ENCODE measurements around the gene GNG12. TPM values are rescaled to one million over a fixed set of nuclear protein-coding genes. Genes with fewer than 3 reads are reported as not detected.

GNG12 gene
- total RNA-seq, 1 experiment from 2014 or later, result 66.1 TPM

DNA sequence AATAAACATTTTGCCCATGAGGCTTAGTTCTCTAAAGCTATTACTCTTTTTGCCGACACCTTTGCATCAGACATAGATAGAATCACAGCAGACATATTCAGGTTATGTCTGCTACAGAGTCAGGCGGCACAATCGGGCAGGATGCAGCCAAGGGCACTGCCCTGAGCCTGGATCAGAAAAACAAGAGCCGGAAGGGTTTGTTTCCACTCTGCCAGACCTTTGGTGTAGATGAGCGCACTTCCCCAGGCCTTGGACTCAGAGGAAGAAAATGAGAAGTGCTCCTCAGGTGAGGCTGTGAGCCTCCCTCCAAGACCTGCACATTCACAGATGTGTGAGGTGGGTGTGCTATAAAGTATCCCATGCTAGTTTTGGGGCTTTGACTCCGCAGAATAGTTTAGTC lies 43.7 kb downstream of the GNG12 start:
- no TSS peak for BruUV-seq (replicated peaks)
- Histone ChIP-seq H3K9ac (ENCODE audit: low read length) (no peak overlapping the region), H3K9me3 (ENCODE audit: low read length) (no peaks in the 10 kb centered on the region), H3F3A (ENCODE audit: low read length, unreplicated experiment) (no peaks in the 10 kb centered on the region), H3K36me3 (ENCODE audit: low read depth, low read length) (no peaks in the 10 kb centered on the region), H3K79me2 (ENCODE audit: low read length) (peaks cover 71% of the 10 kb centered on the region), H3K4me1 (ENCODE audit: insufficient read depth, low read length) (peaks cover 39% of the 10 kb centered on the region), H3K4me2 (ENCODE audit: low read length) (no peak overlapping the region), H3K27me3 (ENCODE audit: low read length) (no peaks in the 10 kb centered on the region), H3K27ac (ENCODE audit: low read length) (no peak overlapping the region), H3K9me2 (replicated peaks; ENCODE audit: low read length) (no peaks in the 10 kb centered on the region), H2AFZ (ENCODE audit: low read length) (no peak overlapping the region), H4K20me1 (ENCODE audit: low read length) (no peaks in the 10 kb centered on the region), H3K4me3 (ENCODE audit: low read length) (no peak overlapping the region)
- ChIA-PET CTCF (no interaction called here), POLR2A (ENCODE audit: unreplicated experiment) (no interaction called here)
- no peak for ATAC-seq
- TF ChIP-seq, protein P1, sequence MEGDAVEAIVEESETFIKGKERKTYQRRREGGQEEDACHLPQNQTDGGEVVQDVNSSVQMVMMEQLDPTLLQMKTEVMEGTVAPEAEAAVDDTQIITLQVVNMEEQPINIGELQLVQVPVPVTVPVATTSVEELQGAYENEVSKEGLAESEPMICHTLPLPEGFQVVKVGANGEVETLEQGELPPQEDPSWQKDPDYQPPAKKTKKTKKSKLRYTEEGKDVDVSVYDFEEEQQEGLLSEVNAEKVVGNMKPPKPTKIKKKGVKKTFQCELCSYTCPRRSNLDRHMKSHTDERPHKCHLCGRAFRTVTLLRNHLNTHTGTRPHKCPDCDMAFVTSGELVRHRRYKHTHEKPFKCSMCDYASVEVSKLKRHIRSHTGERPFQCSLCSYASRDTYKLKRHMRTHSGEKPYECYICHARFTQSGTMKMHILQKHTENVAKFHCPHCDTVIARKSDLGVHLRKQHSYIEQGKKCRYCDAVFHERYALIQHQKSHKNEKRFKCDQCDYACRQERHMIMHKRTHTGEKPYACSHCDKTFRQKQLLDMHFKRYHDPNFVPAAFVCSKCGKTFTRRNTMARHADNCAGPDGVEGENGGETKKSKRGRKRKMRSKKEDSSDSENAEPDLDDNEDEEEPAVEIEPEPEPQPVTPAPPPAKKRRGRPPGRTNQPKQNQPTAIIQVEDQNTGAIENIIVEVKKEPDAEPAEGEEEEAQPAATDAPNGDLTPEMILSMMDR (conservative IDR thresholded peaks at IDR 0.05; ENCODE audit: low read depth, low read length), result no peak
- TF ChIP-seq EZH2phosphoT487 (IDR thresholded peaks at IDR 0.05; ENCODE audit: borderline replicate concordance, low read length) (no peak), EZH2 (IDR thresholded peaks at IDR 0.05; ENCODE audit: low read length, unreplicated experiment) (no peak)
- DNase-seq, result no peak
- intact Hi-C loops (cut with micrococcal nuclease), result no loop called here

DNA sequence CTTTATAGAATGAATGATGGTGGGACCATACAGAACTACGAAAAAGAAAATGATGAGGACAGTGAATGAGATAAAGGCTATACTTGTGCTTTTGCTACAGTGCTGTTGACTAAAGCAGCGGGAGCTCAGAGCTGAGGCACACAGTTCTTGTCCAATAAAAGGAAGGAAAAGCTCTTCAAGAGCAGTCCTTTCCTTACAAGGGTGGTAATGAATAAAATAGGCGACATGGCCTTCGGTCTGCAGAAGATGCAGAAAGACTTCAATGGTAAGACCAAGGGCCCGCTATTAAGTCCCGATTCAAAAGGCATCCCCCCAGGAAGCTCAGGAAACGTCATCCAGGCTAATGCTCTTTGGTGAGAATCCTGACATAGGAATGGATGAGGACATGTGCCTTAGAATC lies 44.4 kb downstream of the GNG12 start:
- POLR2A ChIA-PET (ENCODE audit: unreplicated experiment), result no interaction called here
- H3K4me2 ChIP-seq (ENCODE audit: low read length), result no peak overlapping the region
- no peak overlapping the region for H3K9ac ChIP-seq (ENCODE audit: low read length)
- no peaks in the 10 kb centered on the region for H3K9me2 ChIP-seq (replicated peaks; ENCODE audit: low read length)
- CTCF ChIA-PET, result no interaction called here
- no peaks in the 10 kb centered on the region for H3K36me3 ChIP-seq (ENCODE audit: low read depth, low read length)
- no peaks in the 10 kb centered on the region for H3K27me3 ChIP-seq (ENCODE audit: low read length)
- H2AFZ ChIP-seq (ENCODE audit: low read length), result no peak overlapping the region
- H4K20me1 ChIP-seq (ENCODE audit: low read length), result no peaks in the 10 kb centered on the region
- peaks cover 66% of the 10 kb centered on the region for H3K79me2 ChIP-seq (ENCODE audit: low read length)
- no TSS peak for BruUV-seq (replicated peaks)
- intact Hi-C loops (cut with micrococcal nuclease), result no loop called here
- H3K27ac ChIP-seq (ENCODE audit: low read length), result no peak overlapping the region
- no peak overlapping the region for H3K4me3 ChIP-seq (ENCODE audit: low read length)
- H3F3A ChIP-seq (ENCODE audit: low read length, unreplicated experiment), result no peaks in the 10 kb centered on the region
- ATAC-seq (no peak), DNase-seq (no peak)
- peaks cover 33% of the 10 kb centered on the region for H3K4me1 ChIP-seq (ENCODE audit: insufficient read depth, low read length)
- TF ChIP-seq EZH2phosphoT487 (IDR thresholded peaks at IDR 0.05; ENCODE audit: borderline replicate concordance, low read length), result no peak
- TF ChIP-seq, protein P1 (conservative IDR thresholded peaks at IDR 0.05; ENCODE audit: low read depth, low read length), result no peak
- no peaks in the 10 kb centered on the region for H3K9me3 ChIP-seq (ENCODE audit: low read length)

DNA sequence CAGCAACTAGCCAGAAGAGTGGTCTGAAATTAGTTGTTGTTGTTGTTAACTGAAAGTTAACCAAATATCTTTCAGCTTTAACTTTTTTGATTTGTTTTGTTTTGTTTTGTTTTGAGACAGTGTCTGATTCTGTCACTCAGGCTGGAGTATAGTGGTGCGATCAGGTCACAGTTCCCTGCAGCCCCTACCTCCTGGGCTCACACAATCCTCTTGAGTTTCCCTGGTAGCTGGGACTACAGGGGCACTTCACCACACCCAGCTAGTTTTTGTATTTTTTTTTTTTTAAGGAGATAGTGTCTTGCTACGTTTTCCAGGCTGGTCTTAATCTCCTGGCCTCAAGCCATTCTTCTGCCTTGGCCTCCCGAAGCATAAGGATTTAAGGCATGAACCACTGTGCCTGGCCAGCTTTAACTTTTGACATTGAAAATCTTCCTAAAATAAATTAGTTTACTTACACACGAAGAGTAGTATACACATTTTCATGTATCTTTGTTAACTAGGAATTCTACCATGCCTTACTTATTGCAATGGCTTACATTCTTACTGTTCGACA lies 45.0 kb downstream of the GNG12 start:
- CTCF ChIA-PET, result no interaction called here
- Histone ChIP-seq H3K36me3 (ENCODE audit: low read depth, low read length) (no peaks in the 10 kb centered on the region), H3K27ac (ENCODE audit: low read length) (no peak overlapping the region), H3F3A (ENCODE audit: low read length, unreplicated experiment) (no peaks in the 10 kb centered on the region), H4K20me1 (ENCODE audit: low read length) (no peaks in the 10 kb centered on the region), H3K4me3 (ENCODE audit: low read length) (no peak overlapping the region), H2AFZ (ENCODE audit: low read length) (no peak overlapping the region), H3K9me2 (replicated peaks; ENCODE audit: low read length) (no peaks in the 10 kb centered on the region), H3K9me3 (ENCODE audit: low read length) (no peaks in the 10 kb centered on the region), H3K27me3 (ENCODE audit: low read length) (no peaks in the 10 kb centered on the region), H3K4me2 (ENCODE audit: low read length) (no peak overlapping the region), H3K9ac (ENCODE audit: low read length) (no peak overlapping the region), H3K79me2 (ENCODE audit: low read length) (peaks cover 60% of the 10 kb centered on the region), H3K4me1 (ENCODE audit: insufficient read depth, low read length) (peaks cover 27% of the 10 kb centered on the region)
- no peak for ATAC-seq
- intact Hi-C loops (cut with micrococcal nuclease), result no loop called here
- POLR2A ChIA-PET (ENCODE audit: unreplicated experiment), result no interaction called here
- DNase-seq, result no peak
- TF ChIP-seq, protein P1 (conservative IDR thresholded peaks at IDR 0.05; ENCODE audit: low read depth, low read length), result no peak
- TF ChIP-seq EZH2phosphoT487 (IDR thresholded peaks at IDR 0.05; ENCODE audit: borderline replicate concordance, low read length) (no peak), EZH2 (IDR thresholded peaks at IDR 0.05; ENCODE audit: low read length, unreplicated experiment) (no peak)
- no TSS peak for BruUV-seq (replicated peaks)
